HG03439 (cell line): ENCODE results near the gene PLSCR3.

Experiments
- ATAC-seq: cut with Tn5 transposase; IDR thresholded peaks from one replicate; pipeline ENCODE4 v1.9.1; 2021; ENCODE audit warnings: mild to moderate bottlenecking, moderate library complexity; ENCODE audit not compliant: unreplicated experiment

The PLSCR3 gene

GRCh38 chr17:7394452-7395191 is at the start of gene PLSCR3:
Gene PLSCR3 (minus strand): TSS chr17:7394525. CDS start chr17:7394110, 415 bp downstream.
- peak; percentile 77 for ATAC-seq

GRCh38 chr17:7443499-7444485 is 49.5 kb upstream of the PLSCR3 start:
- no peak for ATAC-seq

DNA sequence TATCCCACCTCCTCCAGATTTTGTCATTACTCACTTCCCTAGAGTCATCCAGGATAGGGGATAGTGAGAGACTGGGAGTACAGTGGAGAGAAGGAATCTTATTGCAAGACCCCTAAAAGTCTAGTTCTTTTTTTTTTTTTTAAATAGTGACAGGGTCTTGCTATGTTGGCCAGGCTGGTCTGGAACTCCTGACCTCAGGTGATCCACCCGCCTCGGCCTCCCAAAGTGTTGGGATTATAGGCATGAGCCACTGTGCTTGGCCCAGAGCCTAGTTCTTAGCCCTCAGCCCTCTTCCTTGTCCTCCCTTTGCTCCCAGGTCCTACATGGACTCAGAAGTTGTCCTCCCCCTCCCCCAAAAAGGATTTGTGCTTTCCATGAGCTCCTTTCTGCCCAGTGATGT is 47.8 kb upstream of the PLSCR3 start:
- ATAC-seq: no peak

GRCh38 chr17:7441266-7441665 is 46.9 kb upstream of the PLSCR3 start:
- ATAC-seq: no peak

- no peak for ATAC-seq
These were observed 46.5 kb upstream of the PLSCR3 start for GRCh38 chr17:7440834-7441195.

- no peak for ATAC-seq
These were observed 45.9 kb upstream of the PLSCR3 start for GRCh38 chr17:7440113-7440833.

DNA sequence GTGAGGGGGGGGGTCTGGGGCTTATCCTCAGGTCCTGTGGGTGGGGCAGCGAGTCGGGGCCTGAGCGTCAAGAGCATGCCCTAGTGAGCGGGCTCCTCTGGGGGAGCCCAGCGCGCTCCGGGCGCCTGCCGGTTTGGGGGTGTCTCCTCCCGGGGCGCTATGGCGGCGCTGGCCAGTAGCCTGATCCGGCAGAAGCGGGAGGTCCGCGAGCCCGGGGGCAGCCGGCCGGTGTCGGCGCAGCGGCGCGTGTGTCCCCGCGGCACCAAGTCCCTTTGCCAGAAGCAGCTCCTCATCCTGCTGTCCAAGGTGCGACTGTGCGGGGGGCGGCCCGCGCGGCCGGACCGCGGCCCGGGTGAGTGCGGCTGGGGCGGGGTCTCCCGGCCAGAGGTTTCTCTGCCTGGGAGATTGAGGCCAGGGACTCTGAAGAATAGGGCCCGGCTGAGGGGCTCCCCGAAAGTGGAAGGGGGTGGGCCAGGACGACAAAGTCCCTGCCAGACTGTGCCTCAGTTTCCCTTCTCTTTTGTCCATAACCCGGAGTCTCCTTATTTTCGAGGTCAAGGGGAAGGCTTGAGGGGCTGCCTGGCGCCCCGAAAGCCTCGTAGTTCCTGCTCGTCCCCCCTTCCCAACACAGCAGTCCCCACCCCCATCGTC is 45.3 kb upstream of the PLSCR3 start, which contains the start of gene FGF11:
Gene FGF11 (plus strand): TSS at position 51 of the 651 bp plus-strand sequence. CDS start 109 bp downstream, at position 160.
- no peak for ATAC-seq

DNA sequence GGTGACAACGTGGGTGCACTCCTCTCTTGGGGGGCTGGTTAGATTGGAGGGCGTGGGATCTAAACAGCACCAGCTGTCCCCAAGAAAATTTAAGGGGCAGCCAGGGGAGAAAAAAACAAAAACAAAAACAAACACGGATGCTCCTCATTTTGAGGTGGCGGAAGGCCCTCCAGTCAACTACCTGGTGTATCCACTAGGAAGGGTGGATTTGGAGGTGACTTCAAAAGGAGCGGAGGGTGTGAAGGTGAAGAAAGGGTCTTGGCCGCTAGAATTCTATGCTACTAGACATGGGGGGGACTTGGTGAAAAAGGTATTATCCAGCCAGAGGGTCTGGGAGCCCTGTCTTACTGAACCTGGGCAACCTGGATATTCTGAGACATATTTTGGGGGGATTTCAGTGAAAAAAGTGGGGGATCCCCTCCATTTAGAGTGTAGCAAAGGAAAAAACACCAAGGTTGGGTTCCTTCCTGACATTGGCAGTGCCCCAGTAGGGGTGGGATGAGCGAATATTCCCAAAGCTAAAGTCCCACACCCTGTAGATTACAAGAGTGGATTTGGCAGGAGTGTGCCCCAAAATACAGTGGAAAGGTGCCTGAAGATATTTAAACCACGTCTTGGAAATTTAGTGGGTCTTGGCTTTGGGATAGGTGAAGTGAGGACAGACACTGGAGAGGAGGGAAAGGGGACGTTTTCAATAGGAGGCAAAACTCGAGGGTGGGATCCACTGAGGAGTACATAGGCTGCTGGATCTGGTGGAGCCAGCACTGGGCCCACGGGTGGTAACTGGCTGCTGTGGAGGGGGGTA is 44.5 kb upstream of the PLSCR3 start:
- ATAC-seq: no peak

GRCh38 chr17:7437950-7438614 is 43.8 kb upstream of the PLSCR3 start:
- ATAC-seq: no peak

GRCh38 chr17:7437369-7437863 is 43.1 kb upstream of the PLSCR3 start:
- no peak for ATAC-seq

GRCh38 chr17:7436556-7437368 is 42.4 kb upstream of the PLSCR3 start:
- no peak for ATAC-seq

GRCh38 chr17:7435676-7436555 is 41.6 kb upstream of the PLSCR3 start:
- ATAC-seq: no peak

GRCh38 chr17:7432296-7432695 is 38.0 kb upstream of the PLSCR3 start:
- no peak for ATAC-seq

- ATAC-seq: no peak
These were observed 36.9 kb upstream of the PLSCR3 start for GRCh38 chr17:7431231-7431630.

DNA sequence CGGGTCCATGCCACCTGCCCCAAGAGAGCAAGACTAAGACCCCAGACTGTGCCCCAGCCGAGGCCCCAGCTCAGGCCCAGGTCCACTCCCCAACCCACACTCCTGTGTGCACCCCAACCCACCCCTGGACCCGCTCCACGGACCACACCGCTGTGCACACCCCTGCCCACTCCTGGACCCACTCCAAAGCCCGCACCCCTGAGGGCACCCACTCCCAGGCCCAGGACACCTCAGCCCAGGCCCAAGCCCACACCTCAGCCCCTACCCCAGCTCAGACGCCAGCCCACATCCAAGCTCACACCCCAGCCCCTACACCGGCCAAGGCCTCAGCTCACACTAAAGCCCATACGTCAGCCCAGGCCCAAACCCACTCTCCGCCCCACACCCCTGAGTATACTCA is 35.4 kb upstream of the PLSCR3 start:
- no peak for ATAC-seq

DNA sequence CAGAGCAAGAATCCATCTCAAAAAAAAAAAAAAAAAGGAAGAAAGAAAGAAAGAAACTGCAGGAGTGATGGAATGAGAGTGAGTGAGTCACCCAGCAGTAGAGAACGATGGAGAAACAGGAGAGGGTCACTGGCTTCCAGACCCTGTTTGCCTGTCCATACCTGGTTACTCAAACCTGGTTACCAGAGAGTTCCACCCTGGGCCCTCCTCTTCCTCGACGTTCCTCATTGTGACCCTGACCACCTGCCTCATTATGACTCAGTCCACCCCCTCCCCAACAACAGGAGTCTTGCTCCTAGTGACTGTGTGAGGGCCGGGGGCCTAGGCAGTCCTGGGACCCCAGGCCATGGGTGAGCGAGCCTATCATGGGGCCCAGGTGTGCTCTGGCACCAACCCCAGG is 34.2 kb upstream of the PLSCR3 start, which contains the start of gene SPEM3:
Gene SPEM3 (plus strand): TSS at position 301 of the 400 bp plus-strand sequence. CDS start 46 bp downstream, at position 347.
- ATAC-seq: no peak

DNA sequence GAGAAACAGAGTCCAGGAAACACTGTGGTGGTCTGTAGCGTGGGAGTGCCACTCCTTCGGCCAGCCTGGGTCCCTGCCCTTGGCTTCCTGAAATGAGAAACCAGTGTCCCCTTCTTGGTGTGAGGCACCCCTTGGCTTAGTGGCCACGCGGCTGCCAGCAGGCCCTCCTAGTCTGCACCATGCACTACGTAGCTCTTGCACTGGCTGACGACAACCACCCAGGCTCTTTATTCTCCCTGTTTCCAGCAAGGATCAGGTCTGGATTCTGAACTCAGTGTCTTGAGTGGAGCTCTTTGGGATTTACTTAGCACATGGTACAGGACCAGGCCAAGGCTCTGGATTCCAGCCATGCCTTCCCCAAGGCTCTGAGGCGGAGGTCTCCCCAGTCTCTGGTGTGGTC is 33.2 kb upstream of the PLSCR3 start:
- no peak for ATAC-seq
